ENCODE measurements around the gene PSRC1. TPM values are rescaled to one million over a fixed set of nuclear protein-coding genes. Genes with fewer than 3 reads are reported as not detected.

The PSRC1 gene
- total RNA-seq, 6 donors from 2014 or later: 1.5 to 16.8 (median 4.9) TPM

GRCh38 chr1:109256085-109256484, 26.9 kb downstream of the PSRC1 start:
- no peak overlapping the region for H3K27ac ChIP-seq
- H3K9me3 ChIP-seq: no peaks in the 10 kb centered on the region
- WGBS, 2 donors: 86 to 95% methylated on average over 7 of the region's 7 CpGs
- H3K27me3 ChIP-seq: no peaks in the 10 kb centered on the region
- no peaks in the 10 kb centered on the region for H3K36me3 ChIP-seq
- no peak overlapping the region for H3K4me3 ChIP-seq
- H3K4me1 ChIP-seq: peaks cover 9 to 20% (median 16%) of the 10 kb centered on the region in 4 donors
- no peak for ATAC-seq (ENCODE audit: low FRiP score in 2 of 2)
- no peak for DNase-seq
- TF ChIP-seq EP300 (IDR thresholded peaks at IDR 0.05) (no peak), POLR2AphosphoS5 (IDR thresholded peaks at IDR 0.05) (no peak), POLR2A (IDR thresholded peaks at IDR 0.05) (no peak)
- TF ChIP-seq, protein P1, sequence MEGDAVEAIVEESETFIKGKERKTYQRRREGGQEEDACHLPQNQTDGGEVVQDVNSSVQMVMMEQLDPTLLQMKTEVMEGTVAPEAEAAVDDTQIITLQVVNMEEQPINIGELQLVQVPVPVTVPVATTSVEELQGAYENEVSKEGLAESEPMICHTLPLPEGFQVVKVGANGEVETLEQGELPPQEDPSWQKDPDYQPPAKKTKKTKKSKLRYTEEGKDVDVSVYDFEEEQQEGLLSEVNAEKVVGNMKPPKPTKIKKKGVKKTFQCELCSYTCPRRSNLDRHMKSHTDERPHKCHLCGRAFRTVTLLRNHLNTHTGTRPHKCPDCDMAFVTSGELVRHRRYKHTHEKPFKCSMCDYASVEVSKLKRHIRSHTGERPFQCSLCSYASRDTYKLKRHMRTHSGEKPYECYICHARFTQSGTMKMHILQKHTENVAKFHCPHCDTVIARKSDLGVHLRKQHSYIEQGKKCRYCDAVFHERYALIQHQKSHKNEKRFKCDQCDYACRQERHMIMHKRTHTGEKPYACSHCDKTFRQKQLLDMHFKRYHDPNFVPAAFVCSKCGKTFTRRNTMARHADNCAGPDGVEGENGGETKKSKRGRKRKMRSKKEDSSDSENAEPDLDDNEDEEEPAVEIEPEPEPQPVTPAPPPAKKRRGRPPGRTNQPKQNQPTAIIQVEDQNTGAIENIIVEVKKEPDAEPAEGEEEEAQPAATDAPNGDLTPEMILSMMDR (IDR thresholded peaks at IDR 0.05): no peak

GRCh38 chr1:109255678-109256077, 27.3 kb downstream of the PSRC1 start:
- H3K27ac ChIP-seq: no peak overlapping the region
- WGBS, 2 donors: 89 to 97% methylated on average over 5 of the region's 5 CpGs

DNA sequence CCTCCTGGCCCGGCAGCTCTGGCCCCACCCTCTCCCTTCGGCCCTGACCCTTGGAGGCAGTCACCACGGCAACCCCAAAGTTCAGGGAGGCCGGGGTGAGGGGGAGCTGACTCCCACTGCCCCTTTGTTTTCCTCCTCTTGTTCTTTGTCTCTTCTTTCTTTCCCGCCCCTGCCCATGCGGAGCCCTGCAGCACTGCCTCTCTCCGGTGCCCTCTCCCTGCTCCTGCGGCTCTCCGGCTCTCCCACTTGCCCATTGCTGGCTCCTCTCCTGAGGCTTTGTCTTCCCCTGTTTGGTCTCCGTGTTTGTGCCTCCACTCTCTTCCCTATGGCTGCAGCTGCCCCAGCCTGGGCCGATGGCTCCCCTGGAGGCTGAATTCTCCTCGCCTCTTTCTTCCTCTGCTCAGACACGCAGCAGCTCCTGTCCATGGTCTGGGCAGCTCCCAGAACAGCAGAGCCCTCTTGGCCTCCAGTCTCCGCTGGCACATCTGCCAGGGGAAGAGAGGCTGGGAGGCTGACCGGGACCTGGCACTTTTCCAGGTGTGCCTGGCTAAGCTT, 27.8 kb downstream of the PSRC1 start:
- WGBS, 2 donors: 67 to 75% methylated on average over 14 to 15 of the region's 15 CpGs
- no peak overlapping the region for H3K4me3 ChIP-seq

More at GRCh38 chr1:109255678-109256077, 27.3 kb downstream of the PSRC1 start:
- TF ChIP-seq, protein P1 (IDR thresholded peaks at IDR 0.05): no peak
- TF ChIP-seq POLR2AphosphoS5 (IDR thresholded peaks at IDR 0.05): no peak
- no peak for TF ChIP-seq EP300 (IDR thresholded peaks at IDR 0.05)
- TF ChIP-seq POLR2A (IDR thresholded peaks at IDR 0.05): no peak
- no peak for DNase-seq
- no peak overlapping the region for H3K4me3 ChIP-seq
- no peaks in the 10 kb centered on the region for H3K27me3 ChIP-seq
- ATAC-seq (ENCODE audit: low FRiP score in 2 of 2): no peak
- H3K9me3 ChIP-seq: no peaks in the 10 kb centered on the region
- peaks cover 9 to 20% (median 16%) of the 10 kb centered on the region in 4 donors for H3K4me1 ChIP-seq
- H3K36me3 ChIP-seq: no peaks in the 10 kb centered on the region

GRCh38 chr1:109254621-109255096, 28.3 kb downstream of the PSRC1 start:
- TF ChIP-seq POLR2A (IDR thresholded peaks at IDR 0.05) (no peak), EP300 (IDR thresholded peaks at IDR 0.05) (no peak), POLR2AphosphoS5 (IDR thresholded peaks at IDR 0.05) (no peak)
- TF ChIP-seq, protein P1 (IDR thresholded peaks at IDR 0.05): no peak
- 78 to 83% methylated on average over 6 to 7 of the region's 7 CpGs for WGBS, 2 donors
- no peaks in the 10 kb centered on the region for H3K9me3 ChIP-seq
- no peak for ATAC-seq (ENCODE audit: low FRiP score in 2 of 2)
- H3K36me3 ChIP-seq: no peaks in the 10 kb centered on the region
- peak overlapping the region in 2 of 4 donors; percentile 57 to 58 for H3K27ac ChIP-seq
- peak in 1 of 2 donors; percentile 55 for DNase-seq
- peaks cover 15 to 28% (median 19%) of the 10 kb centered on the region in 4 donors for H3K4me1 ChIP-seq
- H3K27me3 ChIP-seq: peaks cover 0 to 5% (median 2%) of the 10 kb centered on the region in 4 donors
- H3K4me3 ChIP-seq: no peak overlapping the region

More for the DNA sequence above, 27.8 kb downstream of the PSRC1 start:
- peak overlapping the region in 2 of 4 donors; percentile 57 to 58 for H3K27ac ChIP-seq
- H3K9me3 ChIP-seq: no peaks in the 10 kb centered on the region
- DNase-seq (no peak), ATAC-seq (ENCODE audit: low FRiP score in 2 of 2) (no peak)
- no peaks in the 10 kb centered on the region for H3K36me3 ChIP-seq
- TF ChIP-seq POLR2A (IDR thresholded peaks at IDR 0.05) (no peak), POLR2AphosphoS5 (IDR thresholded peaks at IDR 0.05) (no peak), EP300 (IDR thresholded peaks at IDR 0.05) (no peak)
- TF ChIP-seq, protein P1 (IDR thresholded peaks at IDR 0.05): no peak
- peaks cover 0 to 1% (median 0%) of the 10 kb centered on the region in 4 donors for H3K27me3 ChIP-seq
- peaks cover 12 to 23% (median 16%) of the 10 kb centered on the region in 4 donors for H3K4me1 ChIP-seq
